ENCODE results near the gene NBEA.

GRCh38 chr13:35566340-35566739, 624.3 kb downstream of the NBEA start:
- TF ChIP-seq CTCF (IDR thresholded peaks at IDR 0.05) = no peak
- TF ChIP-seq POLR2A (IDR thresholded peaks at IDR 0.05) = no peak

Measured in thyroid gland (tissue), 4 donors.